HepG2 (cell line): ENCODE results near the gene NAIF1. TPM values are rescaled to one million over a fixed set of nuclear protein-coding genes. Genes with fewer than 3 reads are reported as not detected.

ENCODE experiments used
- ADNP ChIP-seq: sonication (generic); formaldehyde crosslinking; IDR thresholded peaks from 2 replicates; pipeline ENCODE4 v1.4.0; 2020; ENCODE audit warnings: missing genetic modification reagents
- HES4 ChIP-seq: sonication (generic); formaldehyde crosslinking; IDR thresholded peaks from 2 replicates; pipeline ENCODE4 v1.9.0; 2021; ENCODE audit warnings: mild to moderate bottlenecking, missing genetic modification reagents, borderline replicate concordance
- HMG20A ChIP-seq: IDR thresholded peaks from 2 replicates; pipeline ENCODE4 v1.6.1; 2016; ENCODE audit warnings: borderline replicate concordance
- NPAS2 ChIP-seq: sonication (generic); formaldehyde crosslinking; IDR thresholded peaks from 2 replicates; pipeline ENCODE4 v1.8.0; 2022; ENCODE audit warnings: mild to moderate bottlenecking, missing genetic modification reagents, borderline replicate concordance
- ZC3H13 ChIP-seq: sonication (generic); formaldehyde crosslinking; IDR thresholded peaks from 2 replicates; pipeline ENCODE4 v1.8.1; 2023; ENCODE audit warnings: mild to moderate bottlenecking, missing genetic modification reagents, moderate library complexity
- ZNF563 ChIP-seq: sonication (generic); formaldehyde crosslinking; IDR thresholded peaks from 2 replicates; pipeline ENCODE4 v1.8.0; 2022; ENCODE audit warnings: mild to moderate bottlenecking, moderate library complexity, missing genetic modification reagents
- polyA plus RNA-seq, 8 experiments: library from polyadenylated mRNA; depleted of rRNA in 3 of 8; stranded (reverse) in 7 of 8; unstranded in 1 of 8; fragments of >200 nt; fragmentation: Illumina TruSeq in 4 of 8; extraction: Trizol in 4 of 8; gene quantifications; 2 replicates each; pipeline versions ENCODE4 v1.2.1 to v1.2.3, GENCODE V29; 2011 to 2016; ENCODE audit warnings: low read depth in 4 of 8, missing spikeins in 1 of 8, mixed read lengths in 1 of 8; ENCODE audit not compliant: insufficient read depth in 1 of 8
- total RNA-seq, 5 experiments: library from RNA; depleted of rRNA; stranded (reverse); fragments of >200 nt; fragmentation: Illumina TruSeq; extraction: Trizol; gene quantifications; 2 replicates each; pipeline ENCODE4 v1.2.3, GENCODE V29; 2016; ENCODE audit warnings: low read depth in 1 of 5
- TF ChIP-seq, protein P1 (sequence below), 2 experiments: sonication (generic) in 1 of 2; formaldehyde crosslinking in 1 of 2; IDR thresholded peaks; 2 replicates each; pipeline versions ENCODE4 v1.4.0 to v1.6.1; 2016 to 2020; ENCODE audit warnings: borderline replicate concordance in 1 of 2, low read depth in 1 of 2, mild to moderate bottlenecking in 1 of 2, missing genetic modification reagents in 1 of 2
- TF ChIP-seq, protein P2 (sequence below): sonication (generic); formaldehyde crosslinking; IDR thresholded peaks from 2 replicates; pipeline ENCODE4 v1.4.0; 2020; ENCODE audit warnings: missing genetic modification reagents, mild to moderate bottlenecking, borderline replicate concordance
- TF ChIP-seq, protein P3 (sequence below), 2 experiments: fragments of 450-650 bp in 1 of 2; sonication (generic) in 1 of 2; formaldehyde crosslinking in 1 of 2; IDR thresholded peaks; 2 replicates each; pipeline versions ENCODE4 v1.6.1 to v1.8.0; 2016 to 2022; ENCODE audit warnings: antibody characterized with exemption in 1 of 2, mild to moderate bottlenecking in 1 of 2, missing genetic modification reagents in 1 of 2

The NAIF1 gene
- total and polyA plus RNA-seq, 2 of the 13 experiments (the other 11 are each of a cell fraction or from before 2014, with no cell fraction given) = 6.0 to 6.9 TPM

DNA sequence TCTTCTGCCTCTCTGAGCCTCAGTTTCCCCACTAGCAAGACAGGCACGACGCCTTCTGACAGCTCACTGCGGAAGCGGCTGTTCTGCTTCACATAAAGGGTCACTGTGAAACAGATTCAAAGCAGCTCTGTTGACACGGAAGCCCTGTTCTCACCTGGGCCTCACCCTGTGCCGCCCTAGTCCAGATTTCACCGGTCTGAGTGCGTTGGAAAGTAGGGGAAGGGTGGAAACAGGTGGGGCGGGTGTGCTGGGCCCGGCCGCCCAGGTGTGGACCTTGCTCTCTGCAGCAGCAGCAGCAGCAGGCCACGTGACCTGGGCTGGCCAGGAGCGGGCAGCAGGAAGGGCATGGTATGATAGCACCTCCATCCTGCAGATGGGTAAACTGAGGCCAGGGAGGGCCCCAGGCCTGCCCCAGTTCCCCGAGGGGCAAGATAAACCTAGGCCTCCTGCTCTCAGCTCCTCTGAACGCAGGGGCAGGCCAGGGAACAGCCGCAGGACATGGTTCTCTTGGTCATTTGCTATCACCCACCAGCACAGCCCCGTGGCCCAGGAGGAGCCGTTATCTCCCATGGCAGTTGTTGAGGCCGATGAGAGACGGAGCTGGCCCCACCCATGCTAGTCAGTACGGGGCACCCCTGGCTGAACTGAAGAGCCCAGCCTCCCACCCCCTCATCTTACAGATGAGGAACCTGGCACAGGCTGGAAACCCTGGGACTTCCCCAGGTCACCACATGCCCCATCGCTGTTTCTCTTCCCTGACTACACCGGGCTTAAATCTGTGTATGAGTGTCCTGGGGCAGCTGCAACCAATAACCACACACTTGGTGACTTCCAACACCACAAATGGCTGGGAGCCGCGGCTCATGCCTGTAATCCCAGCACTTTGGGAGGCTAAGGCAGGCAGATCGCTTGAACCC lies 48.3 kb upstream of the NAIF1 start (continued):
- TF ChIP-seq, protein P1, sequence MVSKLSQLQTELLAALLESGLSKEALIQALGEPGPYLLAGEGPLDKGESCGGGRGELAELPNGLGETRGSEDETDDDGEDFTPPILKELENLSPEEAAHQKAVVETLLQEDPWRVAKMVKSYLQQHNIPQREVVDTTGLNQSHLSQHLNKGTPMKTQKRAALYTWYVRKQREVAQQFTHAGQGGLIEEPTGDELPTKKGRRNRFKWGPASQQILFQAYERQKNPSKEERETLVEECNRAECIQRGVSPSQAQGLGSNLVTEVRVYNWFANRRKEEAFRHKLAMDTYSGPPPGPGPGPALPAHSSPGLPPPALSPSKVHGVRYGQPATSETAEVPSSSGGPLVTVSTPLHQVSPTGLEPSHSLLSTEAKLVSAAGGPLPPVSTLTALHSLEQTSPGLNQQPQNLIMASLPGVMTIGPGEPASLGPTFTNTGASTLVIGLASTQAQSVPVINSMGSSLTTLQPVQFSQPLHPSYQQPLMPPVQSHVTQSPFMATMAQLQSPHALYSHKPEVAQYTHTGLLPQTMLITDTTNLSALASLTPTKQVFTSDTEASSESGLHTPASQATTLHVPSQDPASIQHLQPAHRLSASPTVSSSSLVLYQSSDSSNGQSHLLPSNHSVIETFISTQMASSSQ (IDR thresholded peaks at IDR 0.05; ENCODE audit: low read depth) = no peak
- TF ChIP-seq, protein P1 (CRISPR knock-in tag; IDR thresholded peaks at IDR 0.05; ENCODE audit: borderline replicate concordance) = peak; percentile 90
- TF ChIP-seq, protein P2, sequence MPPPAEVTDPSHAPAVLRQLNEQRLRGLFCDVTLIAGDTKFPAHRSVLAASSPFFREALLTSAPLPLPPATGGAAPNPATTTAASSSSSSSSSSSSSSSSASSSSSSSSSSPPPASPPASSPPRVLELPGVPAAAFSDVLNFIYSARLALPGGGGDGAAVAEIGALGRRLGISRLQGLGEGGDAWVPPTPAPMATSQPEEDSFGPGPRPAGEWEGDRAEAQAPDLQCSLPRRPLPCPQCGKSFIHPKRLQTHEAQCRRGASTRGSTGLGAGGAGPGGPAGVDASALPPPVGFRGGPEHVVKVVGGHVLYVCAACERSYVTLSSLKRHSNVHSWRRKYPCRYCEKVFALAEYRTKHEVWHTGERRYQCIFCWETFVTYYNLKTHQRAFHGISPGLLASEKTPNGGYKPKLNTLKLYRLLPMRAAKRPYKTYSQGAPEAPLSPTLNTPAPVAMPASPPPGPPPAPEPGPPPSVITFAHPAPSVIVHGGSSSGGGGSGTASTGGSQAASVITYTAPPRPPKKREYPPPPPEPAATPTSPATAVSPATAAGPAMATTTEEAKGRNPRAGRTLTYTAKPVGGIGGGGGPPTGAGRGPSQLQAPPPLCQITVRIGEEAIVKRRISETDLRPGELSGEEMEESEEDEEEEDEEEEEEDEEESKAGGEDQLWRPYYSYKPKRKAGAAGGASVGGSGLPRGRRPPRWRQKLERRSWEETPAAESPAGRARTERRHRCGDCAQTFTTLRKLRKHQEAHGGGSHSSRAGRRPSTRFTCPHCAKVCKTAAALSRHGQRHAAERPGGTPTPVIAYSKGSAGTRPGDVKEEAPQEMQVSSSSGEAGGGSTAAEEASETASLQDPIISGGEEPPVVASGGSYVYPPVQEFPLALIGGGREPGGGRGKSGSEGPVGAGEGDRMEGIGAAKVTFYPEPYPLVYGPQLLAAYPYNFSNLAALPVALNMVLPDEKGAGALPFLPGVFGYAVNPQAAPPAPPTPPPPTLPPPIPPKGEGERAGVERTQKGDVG (CRISPR knock-in tag) = peak; percentile 75; the same call in 1 of the 2 replicates
- TF ChIP-seq ZNF563 (CRISPR knock-in tag) (peak; percentile 47; the same call in 1 of the 2 replicates), HES4 (CRISPR knock-in tag) (0 out of 2 replicates have a peak, but pooled peaks have one; percentile 73), HMG20A (CRISPR knock-in tag) (peak; percentile 75; the same call in 1 of the 2 replicates), ZC3H13 (CRISPR knock-in tag) (no peak), NPAS2 (CRISPR knock-in tag) (peak; percentile 95; the same call in 1 of the 2 replicates), ADNP (CRISPR knock-in tag) (peak; percentile 61)
- TF ChIP-seq, protein P3, sequence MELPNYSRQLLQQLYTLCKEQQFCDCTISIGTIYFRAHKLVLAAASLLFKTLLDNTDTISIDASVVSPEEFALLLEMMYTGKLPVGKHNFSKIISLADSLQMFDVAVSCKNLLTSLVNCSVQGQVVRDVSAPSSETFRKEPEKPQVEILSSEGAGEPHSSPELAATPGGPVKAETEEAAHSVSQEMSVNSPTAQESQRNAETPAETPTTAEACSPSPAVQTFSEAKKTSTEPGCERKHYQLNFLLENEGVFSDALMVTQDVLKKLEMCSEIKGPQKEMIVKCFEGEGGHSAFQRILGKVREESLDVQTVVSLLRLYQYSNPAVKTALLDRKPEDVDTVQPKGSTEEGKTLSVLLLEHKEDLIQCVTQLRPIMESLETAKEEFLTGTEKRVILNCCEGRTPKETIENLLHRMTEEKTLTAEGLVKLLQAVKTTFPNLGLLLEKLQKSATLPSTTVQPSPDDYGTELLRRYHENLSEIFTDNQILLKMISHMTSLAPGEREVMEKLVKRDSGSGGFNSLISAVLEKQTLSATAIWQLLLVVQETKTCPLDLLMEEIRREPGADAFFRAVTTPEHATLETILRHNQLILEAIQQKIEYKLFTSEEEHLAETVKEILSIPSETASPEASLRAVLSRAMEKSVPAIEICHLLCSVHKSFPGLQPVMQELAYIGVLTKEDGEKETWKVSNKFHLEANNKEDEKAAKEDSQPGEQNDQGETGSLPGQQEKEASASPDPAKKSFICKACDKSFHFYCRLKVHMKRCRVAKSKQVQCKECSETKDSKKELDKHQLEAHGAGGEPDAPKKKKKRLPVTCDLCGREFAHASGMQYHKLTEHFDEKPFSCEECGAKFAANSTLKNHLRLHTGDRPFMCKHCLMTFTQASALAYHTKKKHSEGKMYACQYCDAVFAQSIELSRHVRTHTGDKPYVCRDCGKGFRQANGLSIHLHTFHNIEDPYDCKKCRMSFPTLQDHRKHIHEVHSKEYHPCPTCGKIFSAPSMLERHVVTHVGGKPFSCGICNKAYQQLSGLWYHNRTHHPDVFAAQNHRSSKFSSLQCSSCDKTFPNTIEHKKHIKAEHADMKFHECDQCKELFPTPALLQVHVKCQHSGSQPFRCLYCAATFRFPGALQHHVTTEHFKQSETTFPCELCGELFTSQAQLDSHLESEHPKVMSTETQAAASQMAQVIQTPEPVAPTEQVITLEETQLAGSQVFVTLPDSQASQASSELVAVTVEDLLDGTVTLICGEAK (IDR thresholded peaks at IDR 0.05) = no peak
- TF ChIP-seq, protein P3 (CRISPR knock-in tag; IDR thresholded peaks at IDR 0.05) = peak; percentile 53; the same call in 1 of the 2 replicates
